Endothelial cell of umbilical vein (primary cell): ENCODE measurements around the gene GATA6. TPM values are rescaled to one million over a fixed set of nuclear protein-coding genes. Genes with fewer than 3 reads are reported as not detected.

Experiments
- BruUV-seq: library from RNA; stranded (reverse); fragments of 400-500 nt; replicated peaks from 2 replicates; lab custom pipeline; 2021; lab: Mats Ljungman, UMichigan
- CTCF ChIA-PET: fragments of 300-600, 350-600 bp; sonication (Branson Sonifier 250); formaldehyde crosslinking; loops from one replicate; lab custom pipeline; 2021; ENCODE audit warnings: antibody characterized with exemption, inconsistent platforms; lab: Charles Lee
- POLR2A ChIA-PET: fragments of 300-600, 350-600 bp; sonication (Branson Sonifier 250); formaldehyde crosslinking; loops from one replicate; lab custom pipeline; 2021; ENCODE audit warnings: antibody characterized with exemption, inconsistent platforms; lab: Charles Lee
- DNase-seq: peaks from one replicate; pipeline ENCODE4 v3.0.0-alpha.2; 2011; ENCODE audit warnings: low read depth, low spot score
- FAIRE-seq: peaks from 2 replicates; lab custom pipeline; 2011; peaks lifted over from hg19 to GRCh38; lab: Jason Lieb, UNC
- H2AFZ ChIP-seq: 2 replicates; pipeline ENCODE4 v1.6.0; 2012; ENCODE audit warnings: low read depth, low read length, control low read depth, inconsistent platforms
- H3K27ac ChIP-seq: 2 replicates; pipeline ENCODE4 v1.5.1; 2011; ENCODE audit warnings: low read depth, mild to moderate bottlenecking, control low read depth, low read length, moderate library complexity; ENCODE audit not compliant: insufficient read depth
- H3K27me3 ChIP-seq, 2 experiments: 2 replicates each; pipeline versions ENCODE4 v1.6.0 to v1.6.1; 2011; ENCODE audit warnings: low read length in 2 of 2, mixed read lengths in 1 of 2; ENCODE audit not compliant: control insufficient read depth in 2 of 2, insufficient read depth in 2 of 2
- H3K36me3 ChIP-seq, 2 experiments: 2 replicates in 1 of 2; 3 replicates in 1 of 2; pipeline ENCODE4 v1.5.1; 2011; ENCODE audit warnings: low read length in 2 of 2, mild to moderate bottlenecking in 1 of 2, moderate library complexity in 1 of 2; ENCODE audit not compliant: control insufficient read depth in 2 of 2, insufficient read depth in 2 of 2; ENCODE audit errors: extremely low read depth in 1 of 2
- H3K4me1 ChIP-seq: 3 replicates; pipeline ENCODE4 v1.5.1; 2011; ENCODE audit warnings: mild to moderate bottlenecking, low read length; ENCODE audit not compliant: control insufficient read depth, insufficient read depth; ENCODE audit errors: extremely low read depth
- H3K4me2 ChIP-seq: 2 replicates; pipeline ENCODE4 v1.6.1; 2011; ENCODE audit warnings: low read length, control low read depth, mixed read lengths; ENCODE audit not compliant: insufficient read depth
- H3K4me3 ChIP-seq, 3 experiments: fragments of 200-600 bp in 1 of 3; sonication (generic), shearing (Covaris generic) in 1 of 3; replicated peaks in 1 of 3; 2 replicates each; pipeline ENCODE4 v1.5.1; 2011 to 2016; ENCODE audit warnings: control low read depth in 3 of 3, low read length in 3 of 3, mild to moderate bottlenecking in 2 of 3, inconsistent platforms in 1 of 3, low read depth in 1 of 3, moderate library complexity in 1 of 3; ENCODE audit not compliant: insufficient read depth in 1 of 3
- H3K79me2 ChIP-seq: 2 replicates; pipeline ENCODE4 v1.6.0; 2012; ENCODE audit warnings: low read length, inconsistent platforms; ENCODE audit not compliant: control insufficient read depth, insufficient read depth
- H3K9ac ChIP-seq: replicated peaks from 2 replicates; pipeline ENCODE3; 2011; ENCODE audit warnings: low read length, control low read depth; ENCODE audit not compliant: insufficient read depth; ENCODE audit errors: extremely low read depth
- H3K9me1 ChIP-seq: replicated peaks from 3 replicates; pipeline ENCODE4 v1.6.0; 2011; ENCODE audit warnings: mild to moderate bottlenecking, low read length; ENCODE audit not compliant: control insufficient read depth, insufficient read depth; ENCODE audit errors: extremely low read depth
- H3K9me3 ChIP-seq: replicated peaks from 2 replicates; pipeline ENCODE4 v1.5.1; 2012; ENCODE audit warnings: low read length, inconsistent platforms; ENCODE audit not compliant: control insufficient read depth, insufficient read depth
- H4K20me1 ChIP-seq: replicated peaks from 2 replicates; pipeline ENCODE3; 2011; ENCODE audit warnings: mild to moderate bottlenecking, low read length; ENCODE audit not compliant: control insufficient read depth, insufficient read depth; ENCODE audit errors: extremely low read depth
- CTCF ChIP-seq, 2 donors: IDR thresholded peaks; 1 replicate in 1 of 2; 2 replicates in 1 of 2; pipeline ENCODE4 v1.5.1; 2011; ENCODE audit warnings: low read length in 2 of 2, mild to moderate bottlenecking in 2 of 2, moderate library complexity in 2 of 2, control low read depth in 1 of 2, inconsistent platforms in 1 of 2, low read depth in 1 of 2; ENCODE audit not compliant: insufficient read depth in 1 of 2; ENCODE audit errors: extremely low read depth in 1 of 2
- EZH2 ChIP-seq: IDR thresholded peaks from 2 replicates; pipeline ENCODE4 v1.6.1; 2012; ENCODE audit warnings: borderline replicate concordance, low read depth, mild to moderate bottlenecking, moderate library complexity, low read length, inconsistent platforms; ENCODE audit not compliant: severe bottlenecking
- FOS ChIP-seq: IDR thresholded peaks from 2 replicates; pipeline ENCODE4 v1.6.1; 2011; ENCODE audit warnings: mild to moderate bottlenecking, low read length, moderate library complexity, borderline replicate concordance; ENCODE audit not compliant: insufficient read depth
- GATA2 ChIP-seq: IDR thresholded peaks from 2 replicates; pipeline ENCODE4 v1.7.0; 2011; ENCODE audit warnings: low read depth, mild to moderate bottlenecking, moderate library complexity, mixed read lengths, low read length; ENCODE audit not compliant: insufficient read length, insufficient read depth
- JUN ChIP-seq: IDR thresholded peaks from 2 replicates; pipeline ENCODE4 v1.6.1; 2011; ENCODE audit warnings: borderline replicate concordance, low read depth; ENCODE audit not compliant: insufficient read length, insufficient read depth
- MYC ChIP-seq: IDR thresholded peaks from one replicate; pipeline ENCODE4 v1.6.1; 2011; ENCODE audit warnings: mild to moderate bottlenecking, low read depth, low read length
- POLR2A ChIP-seq: IDR thresholded peaks from 2 replicates; pipeline ENCODE4 v1.6.1; 2012; ENCODE audit warnings: low read depth, mild to moderate bottlenecking, control low read depth, low read length
- POLR2AphosphoS5 ChIP-seq: IDR thresholded peaks from 2 replicates; pipeline ENCODE4 v1.6.1; 2012; ENCODE audit warnings: low read depth, mild to moderate bottlenecking, control low read depth, low read length, moderate library complexity; ENCODE audit not compliant: insufficient read depth
- dilution Hi-C: fragments of 300-500 bp; cut with MboI; formaldehyde crosslinking; loops from one replicate; pipeline ENCODE4 v1.15.0; 2019; ENCODE audit warnings: low sequenced_read_pairs; ENCODE audit not compliant: extremely low pct_ligation_motif_present
- intact Hi-C: fragments of 100-400 bp; cut with micrococcal nuclease; formaldehyde crosslinking; loops from one replicate; pipeline ENCODE4 v1.10.0; 2022
- polyA plus RNA-seq, 4 experiments: library from polyadenylated mRNA; depleted of rRNA in 3 of 4; stranded (reverse) in 3 of 4; unstranded in 1 of 4; fragments of >200 nt; gene quantifications; 2 replicates each; pipeline versions ENCODE4 v1.2.1 to v1.2.3, GENCODE V29; 2011 to 2012; ENCODE audit warnings: missing spikeins in 1 of 4
- total RNA-seq: library from RNA; stranded (reverse); gene quantifications from 2 replicates; pipeline ENCODE4 v1.2.3, GENCODE V29; 2021
- TF ChIP-seq, protein P1 (sequence below): IDR thresholded peaks from 2 replicates; pipeline ENCODE4 v1.6.1; 2011; ENCODE audit not compliant: insufficient read depth, insufficient read length

GATA6 gene
- total and polyA plus RNA-seq, 2 donors (not counting 3 experiments of a cell fraction or from before 2014, with no cell fraction given): 4.1 to 14.6 TPM

DNA sequence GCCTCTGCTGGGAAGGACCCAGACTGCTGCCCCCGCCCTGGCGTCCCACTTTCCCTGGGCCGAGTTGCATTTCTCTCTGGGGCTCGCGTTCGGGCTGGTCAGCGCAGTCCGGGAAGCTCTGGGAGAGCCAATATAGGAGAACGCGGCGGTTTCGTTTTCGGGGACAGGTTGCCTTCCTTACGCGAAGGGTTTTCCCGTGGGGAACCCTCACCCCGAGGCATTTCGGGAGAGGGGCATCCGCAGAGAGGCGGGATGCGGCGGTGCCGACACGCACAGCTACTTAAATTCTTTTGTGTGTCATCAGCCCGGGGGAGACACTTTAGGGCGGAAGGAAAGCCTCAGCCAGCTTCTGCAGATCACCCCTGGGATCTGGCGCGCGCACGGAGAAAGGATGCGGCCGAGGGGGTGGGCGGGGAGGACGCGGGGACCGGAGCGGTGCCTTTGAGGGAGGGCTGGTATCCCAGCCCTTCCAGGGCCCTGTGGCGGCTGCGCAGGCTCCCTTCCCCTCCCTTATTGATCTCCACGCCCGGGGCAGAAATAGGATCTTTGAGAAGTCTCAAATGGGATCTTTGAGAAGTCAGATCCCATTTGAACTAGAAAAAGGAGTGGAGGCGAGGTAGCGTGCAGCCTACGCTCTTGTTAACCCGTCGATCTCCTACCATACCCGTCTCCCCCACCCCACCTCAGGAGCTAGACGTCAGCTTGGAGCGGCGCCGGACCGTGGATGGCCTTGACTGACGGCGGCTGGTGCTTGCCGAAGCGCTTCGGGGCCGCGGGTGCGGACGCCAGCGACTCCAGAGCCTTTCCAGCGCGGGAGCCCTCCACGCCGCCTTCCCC is 1.2 kb downstream of the GATA6 start:
- H3K27me3 ChIP-seq: peaks cover 19 to 29% of the 10 kb centered on the region in 2 experiments
- POLR2A ChIA-PET: interaction anchor here (0.7 kb wide), 1 partner anchor 322 kb away, joined by 7 read pairs; no protein-coding TSS in a partner anchor
- H3K27ac ChIP-seq: peak overlapping the region; percentile 87
- peak overlapping the region; percentile 93 for H3K9ac ChIP-seq
- BruUV-seq: no TSS peak
- H3K4me2 ChIP-seq: peak overlapping the region; percentile 54
- H3K36me3 ChIP-seq: peaks cover 0 to 9% of the 10 kb centered on the region in 2 experiments
- H3K9me1 ChIP-seq: no peaks in the 10 kb centered on the region
- DNase-seq (peak; percentile 75), FAIRE-seq (peak; percentile 80)
- peaks cover 46% of the 10 kb centered on the region for H3K4me1 ChIP-seq
- H3K9me3 ChIP-seq: no peaks in the 10 kb centered on the region
- H3K4me3 ChIP-seq: peak overlapping the region; percentile 83 to 86 (median 83)
- no peaks in the 10 kb centered on the region for H4K20me1 ChIP-seq
- TF ChIP-seq JUN: no peak
- no peak for TF ChIP-seq FOS
- TF ChIP-seq EZH2: no peak
- no peak for TF ChIP-seq GATA2
- TF ChIP-seq MYC: no peak
- TF ChIP-seq POLR2AphosphoS5: no peak
- TF ChIP-seq CTCF (IDR thresholded peaks at IDR 0.05; ENCODE audit: extremely low read depth in 1 of 2, insufficient read depth in 1 of 2, low read depth in 1 of 2, low read length in 2 of 2): no peak
- no peak for TF ChIP-seq POLR2A
- TF ChIP-seq, protein P1, sequence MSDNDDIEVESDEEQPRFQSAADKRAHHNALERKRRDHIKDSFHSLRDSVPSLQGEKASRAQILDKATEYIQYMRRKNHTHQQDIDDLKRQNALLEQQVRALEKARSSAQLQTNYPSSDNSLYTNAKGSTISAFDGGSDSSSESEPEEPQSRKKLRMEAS: no peak
- dilution Hi-C loops: loop anchor here (10.0 kb wide), 1 partner anchor 394 kb away; no protein-coding TSS in a partner anchor
- H3K79me2 ChIP-seq: peaks cover 62% of the 10 kb centered on the region
- H2AFZ ChIP-seq: no peak overlapping the region
- CTCF ChIA-PET: interaction anchor here (0.6 to 10.0 kb wide), 6 partner anchors 12 to 504 kb away, joined by 3 to 144 read pairs (median 4); no protein-coding TSS in a partner anchor
- intact Hi-C loops: loop anchor here (1.0 to 2.0 kb wide), 4 partner anchors 8 to 389 kb away; no protein-coding TSS in a partner anchor
